GM10266 (cell line): ENCODE data around the gene MAP3K13.
"Not testable (repeated sequence)": the region's sequence is repeated elsewhere in the genome, so short reads cannot be mapped to it uniquely, and the experiment has no call there.

Experiments used
- DNase-seq: peaks from one replicate; pipeline ENCODE4 v3.0.0; 2012; ENCODE audit errors: extremely low spot score
- CTCF ChIP-seq: IDR thresholded peaks from 2 replicates; pipeline ENCODE4 v1.5.1; 2012; ENCODE audit warnings: mild to moderate bottlenecking, low read depth; ENCODE audit not compliant: control insufficient read depth, insufficient read depth; ENCODE audit errors: missing control alignments

MAP3K13 gene

GRCh38 chr3:185406121-185406620, 43.2 kb downstream of the MAP3K13 start:
- no peak for DNase-seq
- no peak for TF ChIP-seq CTCF

- TF ChIP-seq CTCF, result no peak
- no peak for DNase-seq
These were observed 47.0 kb downstream of the MAP3K13 start for GRCh38 chr3:185409957-185410356.

GRCh38 chr3:185411133-185411532, 48.2 kb downstream of the MAP3K13 start:
- DNase-seq, result no peak
- TF ChIP-seq CTCF, result no peak

GRCh38 chr3:185416513-185416912, 53.6 kb downstream of the MAP3K13 start:
- no peak for DNase-seq
- TF ChIP-seq CTCF, result no peak

GRCh38 chr3:185418561-185418977, 55.6 kb downstream of the MAP3K13 start:
- DNase-seq, result not testable (repeated sequence)

GRCh38 chr3:185420762-185421161, 57.8 kb downstream of the MAP3K13 start:
- DNase-seq, result no peak

GRCh38 chr3:185421577-185422232, 58.8 kb downstream of the MAP3K13 start:
- no peak for TF ChIP-seq CTCF
- DNase-seq, result no peak

More at GRCh38 chr3:185420762-185421161, 57.8 kb downstream of the MAP3K13 start:
- TF ChIP-seq CTCF, result no peak
